GM21367 (cell line): ENCODE results near the gene MYL5.
"Not testable (repeated sequence)": the region's sequence is repeated elsewhere in the genome, so short reads cannot be mapped to it uniquely, and the experiment has no call there.

Source experiments
- ATAC-seq: cut with Tn5 transposase; IDR thresholded peaks from one replicate; pipeline ENCODE4 v1.9.1; 2021; ENCODE audit not compliant: unreplicated experiment

Gene MYL5

GRCh38 chr4:635851-636627, 38.3 kb upstream of the MYL5 start:
- no peak for ATAC-seq

GRCh38 chr4:636628-637159, 37.6 kb upstream of the MYL5 start:
- no peak for ATAC-seq

- no peak for ATAC-seq
These were observed 36.6 kb upstream of the MYL5 start for GRCh38 chr4:637536-638280.

- not testable (repeated sequence) for ATAC-seq
These were observed 32.0 kb upstream of the MYL5 start for GRCh38 chr4:642366-642765.

GRCh38 chr4:646460-646859, 27.9 kb upstream of the MYL5 start:
- no peak for ATAC-seq

- no peak for ATAC-seq
These were observed 26.9 kb upstream of the MYL5 start for GRCh38 chr4:647481-647880.

GRCh38 chr4:648579-649292, 25.6 kb upstream of the MYL5 start:
- ATAC-seq, result no peak

GRCh38 chr4:649293-649625, 25.1 kb upstream of the MYL5 start:
- no peak for ATAC-seq

- ATAC-seq, result no peak
These were observed 24.5 kb upstream of the MYL5 start for GRCh38 chr4:649751-650310.

GRCh38 chr4:650461-650860, 23.9 kb upstream of the MYL5 start:
- ATAC-seq, result no peak

GRCh38 chr4:650951-651883, 23.1 kb upstream of the MYL5 start:
- ATAC-seq, result no peak

GRCh38 chr4:651884-652642, 22.3 kb upstream of the MYL5 start:
- ATAC-seq, result no peak

GRCh38 chr4:653080-653821, 21.1 kb upstream of the MYL5 start:
- ATAC-seq, result no peak

GRCh38 chr4:653831-654502, 20.4 kb upstream of the MYL5 start:
- ATAC-seq, result no peak

- ATAC-seq, result no peak
These were observed 19.9 kb upstream of the MYL5 start for GRCh38 chr4:654503-654845.

GRCh38 chr4:654871-655463, 19.4 kb upstream of the MYL5 start:
- ATAC-seq, result no peak

GRCh38 chr4:655464-656151, 18.7 kb upstream of the MYL5 start:
- no peak for ATAC-seq
